ENCODE measurements around the gene ATP1A4.

ATP1A4 gene

DNA sequence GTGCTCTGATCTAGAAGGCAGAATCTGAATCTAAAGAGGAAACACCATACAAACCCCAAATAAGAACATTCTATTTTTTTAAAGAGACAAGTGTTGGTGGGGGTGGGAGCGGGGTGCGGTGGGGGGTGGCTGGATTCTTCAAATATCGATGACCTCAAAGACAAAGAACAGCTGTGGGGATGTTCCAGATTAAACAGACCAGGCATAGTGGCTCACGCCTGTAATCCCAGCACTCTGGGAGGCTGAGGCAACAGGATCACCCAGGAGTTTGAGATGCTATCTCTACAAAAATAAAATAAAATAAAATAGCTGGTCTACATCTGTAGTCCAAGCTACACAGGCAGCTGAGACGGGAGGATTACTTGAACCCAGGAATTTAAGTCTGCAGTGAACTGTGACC is 5.0 kb downstream of the ATP1A4 start:
- no peak overlapping the region for H3K4me3 ChIP-seq (ENCODE audit: low read depth, low read length)
- TF ChIP-seq, protein P1, sequence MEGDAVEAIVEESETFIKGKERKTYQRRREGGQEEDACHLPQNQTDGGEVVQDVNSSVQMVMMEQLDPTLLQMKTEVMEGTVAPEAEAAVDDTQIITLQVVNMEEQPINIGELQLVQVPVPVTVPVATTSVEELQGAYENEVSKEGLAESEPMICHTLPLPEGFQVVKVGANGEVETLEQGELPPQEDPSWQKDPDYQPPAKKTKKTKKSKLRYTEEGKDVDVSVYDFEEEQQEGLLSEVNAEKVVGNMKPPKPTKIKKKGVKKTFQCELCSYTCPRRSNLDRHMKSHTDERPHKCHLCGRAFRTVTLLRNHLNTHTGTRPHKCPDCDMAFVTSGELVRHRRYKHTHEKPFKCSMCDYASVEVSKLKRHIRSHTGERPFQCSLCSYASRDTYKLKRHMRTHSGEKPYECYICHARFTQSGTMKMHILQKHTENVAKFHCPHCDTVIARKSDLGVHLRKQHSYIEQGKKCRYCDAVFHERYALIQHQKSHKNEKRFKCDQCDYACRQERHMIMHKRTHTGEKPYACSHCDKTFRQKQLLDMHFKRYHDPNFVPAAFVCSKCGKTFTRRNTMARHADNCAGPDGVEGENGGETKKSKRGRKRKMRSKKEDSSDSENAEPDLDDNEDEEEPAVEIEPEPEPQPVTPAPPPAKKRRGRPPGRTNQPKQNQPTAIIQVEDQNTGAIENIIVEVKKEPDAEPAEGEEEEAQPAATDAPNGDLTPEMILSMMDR (conservative IDR thresholded peaks at IDR 0.05; ENCODE audit: low read depth, low read length): no peak
- DNase-seq (ENCODE audit: low read depth): no peak

DNA sequence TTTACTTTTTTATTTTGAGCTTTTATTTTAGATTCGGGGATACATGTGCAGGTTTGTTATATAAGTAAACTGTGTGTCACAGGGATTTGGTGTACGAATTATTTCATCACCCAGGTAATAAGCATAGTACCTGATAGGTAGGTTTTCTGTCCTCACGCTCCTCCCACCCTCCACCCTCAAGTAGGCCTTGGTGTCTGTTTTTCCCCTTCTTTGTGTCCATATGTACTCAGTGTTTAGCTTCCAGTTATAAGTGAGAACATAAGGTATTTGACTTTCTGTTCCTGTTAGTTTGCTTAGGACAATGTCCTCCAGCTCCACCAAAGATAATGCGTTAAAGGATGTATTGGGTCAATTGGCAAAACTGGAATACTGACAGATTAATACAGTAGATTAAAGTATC is 5.8 kb downstream of the ATP1A4 start:
- no peak for DNase-seq (ENCODE audit: low read depth)
- TF ChIP-seq, protein P1 (conservative IDR thresholded peaks at IDR 0.05; ENCODE audit: low read depth, low read length): no peak
- no peak overlapping the region for H3K4me3 ChIP-seq (ENCODE audit: low read depth, low read length)

DNA sequence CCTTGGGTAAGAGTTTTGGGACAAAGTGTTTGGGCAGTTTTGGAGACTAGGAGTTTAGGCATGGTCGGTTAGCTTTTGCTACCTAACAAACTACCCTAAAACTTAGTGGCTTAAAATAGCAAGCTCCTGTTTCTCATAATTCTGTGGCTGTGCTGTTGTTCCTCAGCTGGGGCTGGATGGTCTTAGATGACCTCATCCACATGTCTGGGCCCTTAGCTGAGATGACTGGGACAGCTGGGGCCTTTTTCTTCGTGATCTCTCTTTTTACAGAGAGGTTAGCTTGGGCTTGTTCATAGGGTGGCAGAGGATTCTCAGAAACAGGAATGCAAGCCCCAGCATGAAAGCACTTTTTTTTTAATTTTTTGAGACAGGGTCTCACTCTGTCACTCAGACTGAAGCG is 6.6 kb downstream of the ATP1A4 start:
- no peak overlapping the region for H3K4me3 ChIP-seq (ENCODE audit: low read depth, low read length)
- TF ChIP-seq, protein P1 (conservative IDR thresholded peaks at IDR 0.05; ENCODE audit: low read depth, low read length): no peak
- DNase-seq (ENCODE audit: low read depth): no peak

DNA sequence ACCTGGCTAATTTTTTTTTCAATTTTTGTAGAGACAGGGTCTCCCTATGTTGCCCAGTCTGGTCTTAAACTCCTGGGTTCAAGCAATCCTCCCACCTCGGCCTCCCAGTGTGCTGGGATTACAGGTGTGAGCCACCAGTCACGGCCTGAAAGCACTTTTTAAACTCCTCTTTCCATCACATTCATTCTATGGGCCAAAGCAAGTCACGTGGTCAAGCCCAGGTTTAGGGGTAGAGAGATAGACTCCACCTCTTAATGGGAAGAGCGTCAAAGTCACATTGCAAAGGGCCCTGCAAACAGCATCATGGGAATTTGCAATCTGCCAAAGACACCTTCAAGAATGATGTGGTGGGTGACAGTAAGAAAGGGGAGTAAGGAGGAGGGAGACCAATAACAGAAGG is 7.1 kb downstream of the ATP1A4 start:
- TF ChIP-seq, protein P1 (conservative IDR thresholded peaks at IDR 0.05; ENCODE audit: low read depth, low read length): no peak
- DNase-seq (ENCODE audit: low read depth): no peak
- no peak overlapping the region for H3K4me3 ChIP-seq (ENCODE audit: low read depth, low read length)

DNA sequence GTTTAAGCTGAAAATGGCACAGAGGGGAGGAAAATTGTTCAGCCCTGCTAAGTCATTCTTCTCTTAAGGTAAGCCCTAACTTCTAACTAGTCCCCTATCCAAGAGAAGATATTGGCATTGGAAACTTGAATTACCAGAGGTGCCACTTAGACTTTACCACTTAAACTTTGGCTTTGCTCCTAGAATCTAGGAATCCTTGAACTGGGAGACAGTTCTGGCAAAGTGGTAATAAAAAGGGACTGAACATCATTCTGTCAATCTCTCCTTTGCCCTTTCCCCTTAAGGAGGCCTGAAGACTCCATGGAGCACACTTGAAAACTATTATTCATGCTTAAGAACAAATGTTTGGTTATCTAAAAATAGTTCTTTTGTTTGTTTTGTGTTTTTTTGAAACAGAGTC is 8.4 kb downstream of the ATP1A4 start:
- TF ChIP-seq, protein P1 (conservative IDR thresholded peaks at IDR 0.05; ENCODE audit: low read depth, low read length): no peak
- no peak for DNase-seq (ENCODE audit: low read depth)

DNA sequence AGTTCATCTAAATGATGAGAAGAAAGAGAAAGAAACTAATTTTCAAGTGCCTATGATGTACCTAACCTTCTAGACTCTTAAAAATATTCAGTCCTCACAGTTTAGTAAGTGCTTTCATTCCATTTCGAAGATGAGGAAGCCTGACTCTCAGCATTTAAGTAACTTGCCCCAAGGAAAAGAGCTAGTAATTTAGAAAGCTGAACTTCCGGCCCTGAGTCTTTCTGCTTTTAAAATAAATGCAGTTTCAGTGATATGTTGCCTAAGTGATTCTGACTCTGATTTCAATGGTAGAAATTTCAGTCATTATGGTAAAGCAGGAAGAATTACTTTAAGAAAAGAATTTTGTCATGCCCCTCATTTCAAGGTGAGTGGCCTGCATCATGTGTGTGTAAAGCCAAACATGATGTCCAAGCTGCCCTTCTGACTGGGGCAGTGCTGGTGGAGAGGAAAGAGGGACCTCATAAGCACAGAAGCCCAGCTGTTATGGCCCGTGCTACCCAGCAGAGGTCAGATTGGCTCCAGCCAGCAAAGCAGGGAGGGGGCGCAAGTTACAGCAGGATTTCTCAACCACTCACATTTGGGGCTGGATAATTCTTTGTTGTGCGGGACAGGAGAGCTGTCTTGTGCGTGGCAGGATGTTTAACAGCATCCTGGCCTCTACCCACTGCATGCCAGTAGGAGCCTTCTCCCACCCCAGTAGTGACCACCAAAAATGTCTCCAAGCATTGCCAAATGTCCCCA is 10.7 kb downstream of the ATP1A4 start:
- no peak overlapping the region for H3K4me3 ChIP-seq (ENCODE audit: low read depth, low read length)
- peak; percentile 69 for DNase-seq (ENCODE audit: low read depth)
- TF ChIP-seq, protein P1 (conservative IDR thresholded peaks at IDR 0.05; ENCODE audit: low read depth, low read length): peak; percentile 75

More for the DNA sequence above, 8.4 kb downstream of the ATP1A4 start:
- no peak overlapping the region for H3K4me3 ChIP-seq (ENCODE audit: low read depth, low read length)

DNA sequence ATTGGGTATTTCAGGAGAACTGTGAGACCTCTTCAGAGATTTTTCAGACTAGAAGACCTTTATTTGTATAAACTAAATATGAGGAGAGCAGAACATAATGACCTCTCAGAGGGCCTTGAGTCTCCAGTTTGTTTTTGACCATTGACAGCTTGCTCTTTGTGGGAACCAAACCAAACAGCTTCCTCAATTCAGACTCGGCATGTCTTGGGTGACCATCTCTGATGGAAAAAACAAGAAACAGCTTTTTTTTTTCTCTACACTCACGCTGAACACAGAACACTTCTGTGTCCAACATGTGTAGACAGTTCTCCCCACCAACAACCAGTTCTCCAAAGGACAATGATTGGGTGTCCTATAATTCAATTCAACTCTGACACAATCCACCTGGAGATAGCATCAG is 11.5 kb downstream of the ATP1A4 start:
- no peak for DNase-seq (ENCODE audit: low read depth)
- no peak overlapping the region for H3K4me3 ChIP-seq (ENCODE audit: low read depth, low read length)

More for the DNA sequence above, 11.5 kb downstream of the ATP1A4 start:
- TF ChIP-seq, protein P1 (conservative IDR thresholded peaks at IDR 0.05; ENCODE audit: low read depth, low read length): no peak

All from choroid plexus epithelial cell (primary cell).